Choroid plexus epithelial cell (primary cell): ENCODE results near the gene AFTPH.
A peak's percentile ranks its signal among the peaks of the same experiment; 100 is the strongest.

Experiments used
- DNase-seq: peaks from one replicate; pipeline ENCODE4 v3.0.0-alpha.2; 2010; ENCODE audit warnings: low read depth
- H3K4me3 ChIP-seq: 2 replicates; pipeline ENCODE4 v1.5.1; 2011; ENCODE audit warnings: low read depth, mild to moderate bottlenecking, control low read depth, low read length, moderate library complexity
- CTCF ChIP-seq: conservative IDR thresholded peaks from 2 replicates; pipeline ENCODE4 v1.5.1; 2011; ENCODE audit warnings: low read depth, mild to moderate bottlenecking, control low read depth, inconsistent platforms, low read length, moderate library complexity

AFTPH gene

GRCh38 chr2:64615844-64616536 is 91.9 kb downstream of the AFTPH start:
- no peak for TF ChIP-seq CTCF
- no peak for DNase-seq
- no peak overlapping the region for H3K4me3 ChIP-seq

GRCh38 chr2:64617631-64618151 is 93.6 kb downstream of the AFTPH start:
- no peak overlapping the region for H3K4me3 ChIP-seq
- no peak for TF ChIP-seq CTCF
- DNase-seq = no peak

- no peak overlapping the region for H3K4me3 ChIP-seq
- TF ChIP-seq CTCF = no peak
- DNase-seq = no peak
Measured at GRCh38 chr2:64620661-64621060, 96.5 kb downstream of the AFTPH start.

GRCh38 chr2:64622443-64623241 is 98.5 kb downstream of the AFTPH start:
- peak; percentile 76 for DNase-seq
- TF ChIP-seq CTCF = peak; percentile 63
- H3K4me3 ChIP-seq = no peak overlapping the region

- no peak overlapping the region for H3K4me3 ChIP-seq
- no peak for TF ChIP-seq CTCF
- no peak for DNase-seq
Measured at GRCh38 chr2:64623242-64623850, 99.2 kb downstream of the AFTPH start.

- DNase-seq = no peak
- no peak for TF ChIP-seq CTCF
- H3K4me3 ChIP-seq = no peak overlapping the region
Measured at GRCh38 chr2:64624108-64624610, 100.0 kb downstream of the AFTPH start.
